IMR-90 (cell line): ENCODE data around the gene FEM1B. TPM values are rescaled to one million over a fixed set of nuclear protein-coding genes. Genes with fewer than 3 reads are reported as not detected.
A peak's percentile ranks its signal among the peaks of the same experiment; 100 is the strongest.

ENCODE experiments used
- ATAC-seq: fragments of 200-7000 bp; cut with Tn5 transposase; 2 replicates; pipeline ENCODE4 v1.9.1; 2020; ENCODE audit warnings: low read depth, mild to moderate bottlenecking, moderate library complexity
- BruUV-seq: library from RNA; stranded (reverse); fragments of 400-500 nt; replicated peaks from 2 replicates; lab custom pipeline; 2021; lab: Mats Ljungman, UMichigan
- CTCF ChIA-PET: fragments of 300-600 bp; formaldehyde crosslinking; extraction: SDS; loops from one replicate; lab custom pipeline; 2021; ENCODE audit warnings: antibody characterized with exemption; lab: Yijun Ruan, JAX
- POLR2A ChIA-PET: fragments of 300-600 bp; sonication (Branson Sonifier 250); formaldehyde crosslinking; loops from one replicate; lab custom pipeline; 2022; ENCODE audit warnings: antibody characterized with exemption; ENCODE audit not compliant: unreplicated experiment; lab: Charles Lee
- DNase-seq: peaks from one replicate; pipeline ENCODE4 v3.0.0; 2013
- H2AFZ ChIP-seq: replicated peaks from 2 replicates; pipeline ENCODE3; 2013; ENCODE audit warnings: low read length, mild to moderate bottlenecking; ENCODE audit not compliant: poor library complexity
- H2AK5ac ChIP-seq: 2 replicates; pipeline ENCODE4 v1.6.1; 2013; ENCODE audit warnings: low read depth, low read length, inconsistent platforms
- H2AK9ac ChIP-seq: replicated peaks from 2 replicates; pipeline ENCODE3; 2013; ENCODE audit warnings: mild to moderate bottlenecking, low read depth, low read length, moderate library complexity; ENCODE audit not compliant: poor library complexity
- H2BK120ac ChIP-seq: 2 replicates; pipeline ENCODE4 v1.6.1; 2013; ENCODE audit warnings: low read depth, low read length, inconsistent platforms
- H2BK15ac ChIP-seq: 3 replicates; pipeline ENCODE4 v1.6.1; 2013; ENCODE audit warnings: low read depth, low read length, inconsistent platforms
- H2BK20ac ChIP-seq: 2 replicates; pipeline ENCODE4 v1.6.1; 2013; ENCODE audit warnings: low read depth, mild to moderate bottlenecking, inconsistent platforms, low read length, moderate library complexity
- H2BK5ac ChIP-seq: 2 replicates; pipeline ENCODE4 v1.6.1; 2013; ENCODE audit warnings: mild to moderate bottlenecking, low read depth, low read length, inconsistent platforms; ENCODE audit not compliant: poor library complexity, severe bottlenecking
- H3K14ac ChIP-seq: replicated peaks from 2 replicates; pipeline ENCODE4 v1.6.1; 2013; ENCODE audit warnings: low read depth, low read length, inconsistent platforms
- H3K18ac ChIP-seq: 2 replicates; pipeline ENCODE4 v1.6.1; 2013; ENCODE audit warnings: low read depth, low read length, control low read depth
- H3K23ac ChIP-seq: 2 replicates; pipeline ENCODE4 v1.6.1; 2013; ENCODE audit warnings: low read depth, low read length, inconsistent platforms
- H3K27ac ChIP-seq: 2 replicates; pipeline ENCODE4 v1.5.1; 2013; ENCODE audit warnings: mild to moderate bottlenecking, control low read depth, low read length; ENCODE audit not compliant: insufficient read depth
- H3K27me3 ChIP-seq: 2 replicates; pipeline ENCODE4 v1.6.1; 2013; ENCODE audit warnings: low read length; ENCODE audit not compliant: control insufficient read depth, insufficient read depth
- H3K36me3 ChIP-seq: 2 replicates; pipeline ENCODE4 v1.6.1; 2013; ENCODE audit warnings: low read length, mixed read lengths; ENCODE audit not compliant: control insufficient read depth, insufficient read depth
- H3K4ac ChIP-seq: 2 replicates; pipeline ENCODE4 v1.6.1; 2013; ENCODE audit warnings: low read depth, low read length, inconsistent platforms
- H3K4me1 ChIP-seq: 2 replicates; pipeline ENCODE4 v1.6.1; 2013; ENCODE audit warnings: low read length, mixed read lengths; ENCODE audit not compliant: control insufficient read depth, insufficient read depth
- H3K4me2 ChIP-seq: 2 replicates; pipeline ENCODE4 v1.6.1; 2013; ENCODE audit warnings: low read depth, mild to moderate bottlenecking, control low read depth, low read length, moderate library complexity
- H3K4me3 ChIP-seq: 2 replicates; pipeline ENCODE4 v1.5.1; 2013; ENCODE audit warnings: low read depth, mild to moderate bottlenecking, control low read depth, low read length, moderate library complexity; ENCODE audit not compliant: insufficient read depth
- H3K56ac ChIP-seq: 2 replicates; pipeline ENCODE4 v1.6.1; 2013; ENCODE audit warnings: low read length, inconsistent platforms; ENCODE audit not compliant: insufficient read depth; ENCODE audit errors: extremely low read depth
- H3K79me1 ChIP-seq, 2 experiments: 2 replicates each; pipeline ENCODE4 v1.6.1; 2013; ENCODE audit warnings: low read length in 2 of 2, inconsistent platforms in 1 of 2, low read depth in 1 of 2
- H3K9ac ChIP-seq: 2 replicates; pipeline ENCODE4 v1.6.1; 2013; ENCODE audit warnings: low read depth, low read length, control low read depth
- H3K9me1 ChIP-seq: 2 replicates; pipeline ENCODE4 v1.6.1; 2013; ENCODE audit warnings: low read length, inconsistent platforms; ENCODE audit not compliant: insufficient read depth
- H3K9me3 ChIP-seq: 2 replicates; pipeline ENCODE4 v1.6.1; 2013; ENCODE audit warnings: low read length; ENCODE audit not compliant: control insufficient read depth, insufficient read depth
- H4K20me1 ChIP-seq: 2 replicates; pipeline ENCODE4 v1.6.1; 2013; ENCODE audit warnings: low read length, inconsistent platforms; ENCODE audit not compliant: insufficient read depth
- H4K5ac ChIP-seq: 2 replicates; pipeline ENCODE4 v1.6.1; 2013; ENCODE audit warnings: mild to moderate bottlenecking, low read depth, low read length, control low read depth
- H4K8ac ChIP-seq, 2 experiments: 2 replicates each; pipeline ENCODE4 v1.6.1; 2013; ENCODE audit warnings: low read depth in 2 of 2, low read length in 2 of 2, control low read depth in 1 of 2, inconsistent platforms in 1 of 2
- H4K91ac ChIP-seq: 2 replicates; pipeline ENCODE4 v1.6.1; 2013; ENCODE audit warnings: low read depth, low read length, inconsistent platforms; ENCODE audit not compliant: insufficient read depth
- CEBPB ChIP-seq: IDR thresholded peaks from 2 replicates; pipeline ENCODE4 v1.6.1; 2012; ENCODE audit warnings: low read depth, low read length, improper control_type of control experiment
- FOS ChIP-seq: fragments of 150-350 bp; IDR thresholded peaks from 2 replicates; pipeline ENCODE4 v1.6.1; 2016; ENCODE audit warnings: low read depth, low read length
- POLR2A ChIP-seq: IDR thresholded peaks from 2 replicates; pipeline ENCODE4 v1.6.1; 2012; ENCODE audit warnings: mild to moderate bottlenecking, low read depth, low read length
- RAD21 ChIP-seq: IDR thresholded peaks from 2 replicates; pipeline ENCODE4 v1.6.1; 2012; ENCODE audit warnings: low read length, improper control_type of control experiment
- WGBS, 2 experiments: methylation state at CpG; one replicate each; pipeline versions ENCODE4 v1.1.5 to v1.1.7; 2013; ENCODE audit warnings: missing lambda C conversion rate in 2 of 2; ENCODE audit not compliant: insufficient read length in 1 of 2; ENCODE audit errors: extremely low coverage in 2 of 2; 5-methylcytosine and 5-hydroxymethylcytosine counted together
- dilution Hi-C: fragments of 300-500 bp; cut with HindIII; formaldehyde crosslinking; loops from one replicate; pipeline ENCODE4 v1.14.3; 2018; ENCODE audit warnings: low sequenced_read_pairs; ENCODE audit not compliant: unreplicated experiment
- in situ Hi-C: fragments of 300-500 bp; cut with MboI; formaldehyde crosslinking; loops from 3 replicates; pipeline ENCODE4 v1.14.3; 2019; ENCODE audit warnings: low sequenced_read_pairs, inconsistent platforms, mixed read lengths
- intact Hi-C: fragments of 100-400 bp; cut with micrococcal nuclease; formaldehyde crosslinking; loops from 2 replicates; pipeline ENCODE4 v1.10.0; 2022
- polyA plus RNA-seq, 3 experiments: library from polyadenylated mRNA; depleted of rRNA; stranded (reverse); fragments of >200 nt; gene quantifications; 2 replicates each; pipeline ENCODE4 v1.2.3, GENCODE V29; 2012; ENCODE audit warnings: low replicate concordance in 1 of 3
- total RNA-seq: library from RNA; depleted of rRNA; stranded (reverse); fragments of >200 nt; gene quantifications from 2 replicates; pipeline ENCODE4 v1.2.3, GENCODE V29; 2012
- TF ChIP-seq, protein P1 (sequence below): fragments of 150-350 bp; IDR thresholded peaks from 2 replicates; pipeline ENCODE4 v1.6.1; 2016; ENCODE audit warnings: low read depth, mild to moderate bottlenecking, low read length, moderate library complexity, borderline replicate concordance
- TF ChIP-seq, protein P2 (sequence below): conservative IDR thresholded peaks from 2 replicates; pipeline ENCODE4 v1.5.1; 2012; ENCODE audit warnings: mild to moderate bottlenecking, low read depth, low read length, improper control_type of control experiment

The FEM1B gene
- total and polyA plus RNA-seq, 2 of the 4 experiments (the other 2 are of a cell fraction), result 16.9 to 51.4 TPM

DNA sequence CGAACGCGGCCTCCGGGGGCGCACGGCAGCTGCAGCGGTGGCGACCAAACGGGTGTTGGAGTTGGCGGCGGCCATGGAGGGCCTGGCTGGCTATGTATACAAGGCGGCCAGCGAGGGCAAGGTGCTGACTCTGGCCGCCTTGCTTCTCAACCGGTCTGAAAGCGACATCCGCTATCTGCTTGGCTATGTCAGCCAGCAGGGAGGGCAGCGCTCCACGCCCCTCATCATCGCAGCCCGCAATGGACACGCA lies 725 bp downstream of the FEM1B start:
- H3K79me1 ChIP-seq, result peaks cover 16 to 59% of the 10 kb centered on the region in 2 experiments
- H3K14ac ChIP-seq, result peak overlapping the region; percentile 97
- peak overlapping the region; percentile 70; the same call in 1 of the 2 replicates for H4K91ac ChIP-seq
- H3K9me1 ChIP-seq, result peaks cover 15% of the 10 kb centered on the region
- in situ Hi-C loops (no loop called here), dilution Hi-C loops (no loop called here), intact Hi-C loops (no loop called here)
- H2AK9ac ChIP-seq, result peak overlapping the region; percentile 96
- peaks cover 49% of the 10 kb centered on the region for H4K20me1 ChIP-seq
- peaks cover 29% of the 10 kb centered on the region for H3K4me1 ChIP-seq
- peak overlapping the region; percentile 86 for H3K4me3 ChIP-seq
- H3K56ac ChIP-seq, result peak overlapping the region; percentile 85
- H2BK15ac ChIP-seq, result peak overlapping the region; percentile 43; the same call in 1 of the 3 replicates
- H3K36me3 ChIP-seq, result peaks cover 2% of the 10 kb centered on the region; the same call in 1 of the 2 replicates
- ATAC-seq, result no peak
- peak overlapping the region; percentile 98 for H3K4me2 ChIP-seq
- TF ChIP-seq CEBPB, result no peak
- 0 out of 2 replicates have a peak, but pooled peaks have one; percentile 13 for TF ChIP-seq RAD21
- TF ChIP-seq, protein P1, sequence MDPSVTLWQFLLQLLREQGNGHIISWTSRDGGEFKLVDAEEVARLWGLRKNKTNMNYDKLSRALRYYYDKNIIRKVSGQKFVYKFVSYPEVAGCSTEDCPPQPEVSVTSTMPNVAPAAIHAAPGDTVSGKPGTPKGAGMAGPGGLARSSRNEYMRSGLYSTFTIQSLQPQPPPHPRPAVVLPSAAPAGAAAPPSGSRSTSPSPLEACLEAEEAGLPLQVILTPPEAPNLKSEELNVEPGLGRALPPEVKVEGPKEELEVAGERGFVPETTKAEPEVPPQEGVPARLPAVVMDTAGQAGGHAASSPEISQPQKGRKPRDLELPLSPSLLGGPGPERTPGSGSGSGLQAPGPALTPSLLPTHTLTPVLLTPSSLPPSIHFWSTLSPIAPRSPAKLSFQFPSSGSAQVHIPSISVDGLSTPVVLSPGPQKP, result no peak
- TF ChIP-seq POLR2A, result no peak
- TF ChIP-seq FOS, result no peak
- TF ChIP-seq, protein P2, sequence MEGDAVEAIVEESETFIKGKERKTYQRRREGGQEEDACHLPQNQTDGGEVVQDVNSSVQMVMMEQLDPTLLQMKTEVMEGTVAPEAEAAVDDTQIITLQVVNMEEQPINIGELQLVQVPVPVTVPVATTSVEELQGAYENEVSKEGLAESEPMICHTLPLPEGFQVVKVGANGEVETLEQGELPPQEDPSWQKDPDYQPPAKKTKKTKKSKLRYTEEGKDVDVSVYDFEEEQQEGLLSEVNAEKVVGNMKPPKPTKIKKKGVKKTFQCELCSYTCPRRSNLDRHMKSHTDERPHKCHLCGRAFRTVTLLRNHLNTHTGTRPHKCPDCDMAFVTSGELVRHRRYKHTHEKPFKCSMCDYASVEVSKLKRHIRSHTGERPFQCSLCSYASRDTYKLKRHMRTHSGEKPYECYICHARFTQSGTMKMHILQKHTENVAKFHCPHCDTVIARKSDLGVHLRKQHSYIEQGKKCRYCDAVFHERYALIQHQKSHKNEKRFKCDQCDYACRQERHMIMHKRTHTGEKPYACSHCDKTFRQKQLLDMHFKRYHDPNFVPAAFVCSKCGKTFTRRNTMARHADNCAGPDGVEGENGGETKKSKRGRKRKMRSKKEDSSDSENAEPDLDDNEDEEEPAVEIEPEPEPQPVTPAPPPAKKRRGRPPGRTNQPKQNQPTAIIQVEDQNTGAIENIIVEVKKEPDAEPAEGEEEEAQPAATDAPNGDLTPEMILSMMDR, result peak; percentile 42
- WGBS, 2 experiments, result 1% methylated on average over 22 of the region's 22 CpGs; no CpG with 5 or more reads in 1 of the 2 experiments
- H2BK20ac ChIP-seq, result no peak overlapping the region
- POLR2A ChIA-PET, result interaction anchor here (0.8 kb wide), 1 partner anchor 120 kb away, joined by 5 read pairs; no protein-coding TSS in a partner anchor
- no peak for DNase-seq
- H2AFZ ChIP-seq, result peak overlapping the region; percentile 99
- peak overlapping the region; percentile 98 for H3K27ac ChIP-seq
- H2AK5ac ChIP-seq, result peak overlapping the region; percentile 95
- peak overlapping the region; percentile 94 for H3K4ac ChIP-seq
- H3K27me3 ChIP-seq, result no peaks in the 10 kb centered on the region
- H2BK5ac ChIP-seq, result peak overlapping the region; percentile 97
- H3K9me3 ChIP-seq, result no peaks in the 10 kb centered on the region
- H4K5ac ChIP-seq, result peak overlapping the region; percentile 17
- peak overlapping the region; percentile 56 for H3K18ac ChIP-seq
- CTCF ChIA-PET, result no interaction called here
- H2BK120ac ChIP-seq, result peak overlapping the region; percentile 71
- H4K8ac ChIP-seq, result peak overlapping the region; percentile 95 to 99; a peak in 3 of 4 replicates
- BruUV-seq, result no TSS peak
- peak overlapping the region; percentile 96 for H3K23ac ChIP-seq
- peak overlapping the region; percentile 87 for H3K9ac ChIP-seq
